Inflammatory macrophage (primary cell): Measurements from ENCODE around the gene IL17A.
"Not testable (repeated sequence)": the region's sequence is repeated elsewhere in the genome, so short reads cannot be mapped to it uniquely, and the experiment has no call there.

Experiments
- DNase-seq, 2 donors: peaks; one replicate each; pipeline ENCODE4 v3.0.0-alpha.2; 2020 to 2022

The IL17A gene

GRCh38 chr6:52164319-52165094, 21.7 kb upstream of the IL17A start:
- no peak for DNase-seq

GRCh38 chr6:52167267-52167666, 18.9 kb upstream of the IL17A start:
- no peak for DNase-seq

GRCh38 chr6:52168351-52168750, 17.8 kb upstream of the IL17A start:
- DNase-seq = not testable (repeated sequence)

- no peak for DNase-seq
Observed at GRCh38 chr6:52174118-52174517, 12.1 kb upstream of the IL17A start.

- DNase-seq = no peak
Observed at GRCh38 chr6:52176550-52176949, 9.6 kb upstream of the IL17A start.

- DNase-seq = no peak
Observed at GRCh38 chr6:52177961-52178360, 8.2 kb upstream of the IL17A start.

- DNase-seq = no peak
Observed at GRCh38 chr6:52180787-52181558, 5.2 kb upstream of the IL17A start.

- no peak for DNase-seq
Observed at GRCh38 chr6:52183131-52183713, 3.0 kb upstream of the IL17A start.

GRCh38 chr6:52186480-52186879, 305 bp downstream of the IL17A start:
- no peak for DNase-seq

GRCh38 chr6:52187098-52187497, 923 bp downstream of the IL17A start:
- DNase-seq = no peak

- DNase-seq = no peak
Observed at GRCh38 chr6:52189974-52190373, 3.8 kb downstream of the IL17A start.

GRCh38 chr6:52190409-52190808, 4.2 kb downstream of the IL17A start:
- no peak for DNase-seq

GRCh38 chr6:52191824-52192223, 5.6 kb downstream of the IL17A start:
- DNase-seq = no peak

GRCh38 chr6:52195886-52196285, 9.7 kb downstream of the IL17A start:
- no peak for DNase-seq

- DNase-seq = not testable (repeated sequence)
Observed at GRCh38 chr6:52200088-52200487, 13.9 kb downstream of the IL17A start.

- DNase-seq = no peak
Observed at GRCh38 chr6:52201046-52201445, 14.9 kb downstream of the IL17A start.

- no peak for DNase-seq
Observed at GRCh38 chr6:52201493-52201892, 15.3 kb downstream of the IL17A start.

GRCh38 chr6:52207066-52207465, 20.9 kb downstream of the IL17A start:
- no peak for DNase-seq

- no peak for DNase-seq
Observed at GRCh38 chr6:52208612-52209011, 22.4 kb downstream of the IL17A start.

- DNase-seq = no peak
Observed at GRCh38 chr6:52209770-52210169, 23.6 kb downstream of the IL17A start.

- DNase-seq = no peak
Observed at GRCh38 chr6:52210227-52210626, 24.1 kb downstream of the IL17A start.

GRCh38 chr6:52213127-52213526, 27.0 kb downstream of the IL17A start:
- DNase-seq = no peak

- DNase-seq = no peak
Observed at GRCh38 chr6:52215787-52216186, 29.6 kb downstream of the IL17A start.
